Mesothelial cell of epicardium (in vitro differentiated cells): ENCODE data around the gene ASB1. TPM values are rescaled to one million over a fixed set of nuclear protein-coding genes. Genes with fewer than 3 reads are reported as not detected.

Experiments
- DNase-seq, 2 experiments: peaks; one replicate each; pipeline ENCODE4 v3.0.0; 2021; ENCODE audit warnings: low spot score in 2 of 2; ENCODE audit not compliant: unreplicated experiment in 2 of 2
- H3K27ac Mint-ChIP-seq: 2 replicates; pipeline ENCODE4 v1.8.0; 2021; ENCODE audit warnings: mixed read lengths
- H3K27me3 Mint-ChIP-seq: 2 replicates; pipeline ENCODE4 v1.8.0; 2021; ENCODE audit warnings: low read depth, mixed read lengths
- H3K36me3 Mint-ChIP-seq: 2 replicates; pipeline ENCODE4 v1.8.0; 2021; ENCODE audit warnings: mixed read lengths
- H3K4me1 Mint-ChIP-seq: 2 replicates; pipeline ENCODE4 v1.8.0; 2021; ENCODE audit warnings: mixed read lengths
- H3K4me3 Mint-ChIP-seq: 2 replicates; pipeline ENCODE4 v1.8.0; 2021; ENCODE audit warnings: mild to moderate bottlenecking, moderate library complexity, mixed read lengths
- H3K9me3 Mint-ChIP-seq: 2 replicates; pipeline ENCODE4 v1.8.0; 2021; ENCODE audit warnings: mixed read lengths
- total RNA-seq: library from RNA; stranded (reverse); gene quantifications from 3 replicates; pipeline ENCODE4 v1.2.1, GENCODE V29; 2021
- TF ChIP-seq, protein P1 (sequence below): fragments of 200-600 bp; sonication (generic); IDR thresholded peaks from one replicate; pipeline ENCODE4 v1.5.0; 2021; ENCODE audit warnings: antibody characterized with exemption; ENCODE audit not compliant: unreplicated experiment

ASB1 gene
- total RNA-seq, 1 donor from 2014 or later, result 33.2 TPM

GRCh38 chr2:238446371-238446770 is 19.6 kb downstream of the ASB1 start:
- H3K4me1 Mint-ChIP-seq, result peaks cover 8% of the 10 kb centered on the region
- H3K27ac Mint-ChIP-seq, result no peak overlapping the region
- no peaks in the 10 kb centered on the region for H3K27me3 Mint-ChIP-seq
- no peak overlapping the region for H3K4me3 Mint-ChIP-seq
- H3K36me3 Mint-ChIP-seq, result peaks cover 51% of the 10 kb centered on the region
- DNase-seq, result no peak
- no peaks in the 10 kb centered on the region for H3K9me3 Mint-ChIP-seq
- TF ChIP-seq, protein P1, sequence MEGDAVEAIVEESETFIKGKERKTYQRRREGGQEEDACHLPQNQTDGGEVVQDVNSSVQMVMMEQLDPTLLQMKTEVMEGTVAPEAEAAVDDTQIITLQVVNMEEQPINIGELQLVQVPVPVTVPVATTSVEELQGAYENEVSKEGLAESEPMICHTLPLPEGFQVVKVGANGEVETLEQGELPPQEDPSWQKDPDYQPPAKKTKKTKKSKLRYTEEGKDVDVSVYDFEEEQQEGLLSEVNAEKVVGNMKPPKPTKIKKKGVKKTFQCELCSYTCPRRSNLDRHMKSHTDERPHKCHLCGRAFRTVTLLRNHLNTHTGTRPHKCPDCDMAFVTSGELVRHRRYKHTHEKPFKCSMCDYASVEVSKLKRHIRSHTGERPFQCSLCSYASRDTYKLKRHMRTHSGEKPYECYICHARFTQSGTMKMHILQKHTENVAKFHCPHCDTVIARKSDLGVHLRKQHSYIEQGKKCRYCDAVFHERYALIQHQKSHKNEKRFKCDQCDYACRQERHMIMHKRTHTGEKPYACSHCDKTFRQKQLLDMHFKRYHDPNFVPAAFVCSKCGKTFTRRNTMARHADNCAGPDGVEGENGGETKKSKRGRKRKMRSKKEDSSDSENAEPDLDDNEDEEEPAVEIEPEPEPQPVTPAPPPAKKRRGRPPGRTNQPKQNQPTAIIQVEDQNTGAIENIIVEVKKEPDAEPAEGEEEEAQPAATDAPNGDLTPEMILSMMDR, result no peak

- no peak for DNase-seq
- Mint-ChIP-seq H3K27ac (no peak overlapping the region), H3K36me3 (peaks cover 66% of the 10 kb centered on the region), H3K4me3 (no peak overlapping the region), H3K27me3 (no peaks in the 10 kb centered on the region), H3K9me3 (peaks cover 4% of the 10 kb centered on the region), H3K4me1 (no peaks in the 10 kb centered on the region)
- TF ChIP-seq, protein P1, result no peak
Measured at GRCh38 chr2:238448031-238448955, 21.6 kb downstream of the ASB1 start.

- TF ChIP-seq, protein P1, result no peak
- Mint-ChIP-seq H3K4me1 (no peaks in the 10 kb centered on the region), H3K27ac (no peak overlapping the region), H3K4me3 (no peak overlapping the region), H3K36me3 (peaks cover 67% of the 10 kb centered on the region), H3K9me3 (peaks cover 6% of the 10 kb centered on the region), H3K27me3 (no peaks in the 10 kb centered on the region)
- no peak for DNase-seq
Measured at GRCh38 chr2:238449241-238449640, 22.5 kb downstream of the ASB1 start.

GRCh38 chr2:238449909-238450417 is 23.2 kb downstream of the ASB1 start:
- no peak overlapping the region for H3K4me3 Mint-ChIP-seq
- peaks cover 9% of the 10 kb centered on the region for H3K9me3 Mint-ChIP-seq
- no peak for DNase-seq
- peaks cover 61% of the 10 kb centered on the region for H3K36me3 Mint-ChIP-seq
- H3K27ac Mint-ChIP-seq, result no peak overlapping the region
- no peaks in the 10 kb centered on the region for H3K4me1 Mint-ChIP-seq
- H3K27me3 Mint-ChIP-seq, result no peaks in the 10 kb centered on the region
- TF ChIP-seq, protein P1, result no peak

GRCh38 chr2:238450440-238450861 is 23.7 kb downstream of the ASB1 start:
- Mint-ChIP-seq H3K36me3 (peaks cover 56% of the 10 kb centered on the region), H3K27me3 (no peaks in the 10 kb centered on the region), H3K4me3 (no peak overlapping the region), H3K9me3 (peaks cover 9% of the 10 kb centered on the region), H3K27ac (no peak overlapping the region), H3K4me1 (no peaks in the 10 kb centered on the region)
- DNase-seq, result no peak
- TF ChIP-seq, protein P1, result no peak
